Femur (tissue), 1 donor: ENCODE data around the gene VPS41.
"Not testable (repeated sequence)": the region's sequence is repeated elsewhere in the genome, so short reads cannot be mapped to it uniquely, and the experiment has no call there.

Source experiments
- DNase-seq: peaks from one replicate; pipeline ENCODE4 v3.0.0-alpha.2; 2017

VPS41 gene

DNA sequence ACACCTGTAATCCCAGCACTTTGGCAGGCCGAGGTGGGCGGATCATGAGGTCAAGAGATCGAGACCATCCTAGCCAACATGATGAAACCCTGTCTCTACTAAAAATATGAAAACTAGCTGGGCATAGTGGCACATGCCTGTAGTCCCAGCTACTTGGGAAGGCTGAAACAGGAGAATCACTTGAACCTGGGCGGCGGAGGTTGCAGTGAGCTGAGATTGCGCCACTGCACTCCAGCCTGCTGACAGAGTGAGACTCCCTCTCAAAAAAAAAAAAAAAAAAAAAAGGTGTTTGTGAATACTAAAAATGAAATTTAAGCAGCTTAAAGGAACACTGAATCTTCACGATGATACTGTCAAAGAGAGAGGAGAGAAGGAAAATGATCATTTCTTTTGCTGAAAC, 54.0 kb downstream of the VPS41 start:
- DNase-seq, result not testable (repeated sequence)

DNA sequence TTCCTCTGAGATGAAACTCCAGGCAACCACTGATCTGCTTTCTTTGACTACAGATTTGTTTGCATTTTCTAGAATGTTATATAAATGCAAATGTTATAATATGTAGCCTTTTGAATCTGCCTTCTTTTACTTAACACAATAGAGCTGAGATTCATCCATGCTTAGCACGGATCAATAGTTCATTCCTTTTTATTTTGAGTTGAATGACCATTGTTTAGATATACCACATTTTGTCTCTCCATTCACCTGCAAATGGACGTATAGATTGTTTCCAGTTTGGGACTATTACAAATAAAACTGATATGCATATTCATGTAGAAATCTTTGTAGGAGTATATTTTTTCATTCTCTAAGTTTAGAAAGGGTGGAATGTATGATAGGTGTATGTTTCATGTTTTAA, 57.7 kb downstream of the VPS41 start:
- DNase-seq, result no peak

DNA sequence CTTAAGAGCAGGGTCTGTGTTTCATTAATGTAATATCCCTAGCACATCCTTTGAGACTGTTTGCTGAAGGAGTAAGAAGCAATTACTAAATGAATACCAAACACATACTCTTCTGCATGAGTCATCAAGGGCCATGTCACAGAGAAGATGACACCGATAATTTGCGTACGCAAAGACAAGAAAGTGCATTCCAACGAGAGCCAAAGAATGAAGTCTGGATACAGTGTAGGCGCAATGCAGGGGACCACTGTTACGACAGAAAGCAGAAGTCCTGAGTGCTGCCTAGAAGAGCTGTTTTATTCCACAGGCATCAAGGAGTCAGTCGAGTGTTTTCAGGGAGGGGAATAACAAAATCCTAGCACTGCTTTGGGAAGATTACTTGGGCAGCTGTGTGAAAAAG, 62.7 kb downstream of the VPS41 start:
- no peak for DNase-seq

DNA sequence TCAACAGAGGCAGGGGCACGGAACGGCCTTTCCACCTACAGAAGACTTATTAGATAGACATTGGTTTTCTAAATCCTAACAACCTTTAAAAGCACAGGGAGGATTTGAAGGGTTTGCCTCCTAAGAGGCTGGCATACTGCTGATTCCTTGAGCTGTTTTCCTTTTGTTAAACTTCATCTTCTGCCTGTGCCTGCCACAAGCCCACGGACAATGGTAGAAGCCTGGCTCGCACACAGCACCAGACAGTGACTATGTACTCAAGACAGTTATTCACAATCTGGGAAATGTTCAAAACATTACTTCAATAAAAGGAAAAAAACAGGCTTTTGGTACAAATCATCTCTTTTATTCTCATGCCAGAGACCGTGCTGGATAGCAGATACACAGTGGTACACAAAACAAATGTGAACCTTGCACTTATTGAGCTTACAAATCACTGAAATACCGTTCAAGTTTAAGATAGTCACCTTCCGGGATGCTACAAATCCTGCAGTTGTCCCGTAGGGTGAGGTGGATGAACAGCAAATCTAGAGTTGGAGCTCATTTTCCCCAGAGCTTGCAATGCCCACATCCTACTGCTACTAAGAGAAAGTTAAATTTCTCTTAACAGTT, 63.9 kb downstream of the VPS41 start:
- DNase-seq, result no peak

DNA sequence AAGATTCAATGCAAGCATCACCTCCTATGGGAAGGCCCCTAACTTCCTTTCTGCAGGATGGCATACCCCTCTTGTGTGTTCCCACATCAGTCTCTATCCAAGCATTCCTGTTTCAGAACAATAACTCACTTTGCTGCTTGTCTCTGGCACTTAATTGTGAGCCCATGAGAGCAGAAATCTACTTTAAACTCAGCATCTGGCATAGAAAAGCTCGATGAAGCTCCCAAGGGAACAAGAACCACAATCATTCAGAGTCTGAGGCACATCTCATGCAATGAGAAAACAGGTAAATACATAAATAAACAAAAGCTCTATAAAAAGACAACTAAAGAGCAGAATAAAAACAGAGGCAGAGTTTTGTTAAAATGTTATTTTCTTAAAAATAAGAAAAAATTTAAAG, 66.2 kb downstream of the VPS41 start:
- DNase-seq, result no peak

DNA sequence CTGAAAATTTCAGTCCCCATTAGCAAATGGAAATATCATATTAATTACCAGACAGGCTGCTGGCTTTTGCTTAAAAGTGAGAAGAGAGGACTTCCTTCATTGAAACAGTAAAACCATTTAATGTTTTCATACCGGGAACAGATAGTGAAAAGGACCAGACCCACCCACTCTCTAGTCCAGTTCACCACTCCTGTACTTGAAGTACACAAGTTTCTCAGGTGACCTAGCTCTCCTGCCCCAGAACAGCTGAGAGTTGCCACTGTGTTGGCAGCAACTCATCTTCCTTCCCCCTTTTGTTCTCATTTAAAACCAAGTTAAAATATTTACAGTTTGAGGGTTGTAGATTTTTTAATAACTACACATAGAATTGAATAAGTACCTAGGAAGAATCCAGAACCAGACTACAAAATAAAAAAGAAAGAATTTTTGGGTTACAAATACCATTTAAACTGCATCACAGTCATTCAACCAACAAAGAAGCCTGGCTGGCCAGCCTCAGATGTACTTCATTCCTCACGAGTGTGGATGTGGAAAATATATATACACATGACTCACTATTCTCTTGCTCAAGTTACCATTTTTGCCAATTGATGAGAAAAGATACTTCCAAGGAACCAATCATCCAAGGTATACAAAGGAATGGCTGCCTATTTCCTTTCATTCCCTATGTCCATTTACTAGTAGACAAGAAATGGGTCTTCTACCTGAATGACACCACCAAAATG, 68.1 kb downstream of the VPS41 start:
- no peak for DNase-seq

DNA sequence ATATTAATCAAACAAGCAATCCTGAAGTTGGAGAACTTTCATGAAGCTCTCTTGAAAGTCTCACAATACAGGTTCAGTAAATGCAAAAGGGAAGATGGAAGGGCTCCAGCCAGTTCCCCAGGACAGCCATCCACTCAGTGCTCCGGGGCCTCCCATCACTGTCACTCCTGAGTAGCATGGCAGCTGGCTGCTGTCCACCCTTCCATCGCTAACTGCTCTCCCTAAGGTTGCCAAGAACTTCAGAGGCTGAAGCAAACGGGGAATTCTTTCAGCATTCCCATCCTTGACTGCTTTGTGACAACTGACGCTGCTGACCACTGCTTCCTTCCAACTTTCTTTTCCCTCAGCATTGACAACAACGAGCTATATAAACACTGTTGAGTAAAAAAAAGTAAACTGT, 69.1 kb downstream of the VPS41 start:
- DNase-seq, result no peak

DNA sequence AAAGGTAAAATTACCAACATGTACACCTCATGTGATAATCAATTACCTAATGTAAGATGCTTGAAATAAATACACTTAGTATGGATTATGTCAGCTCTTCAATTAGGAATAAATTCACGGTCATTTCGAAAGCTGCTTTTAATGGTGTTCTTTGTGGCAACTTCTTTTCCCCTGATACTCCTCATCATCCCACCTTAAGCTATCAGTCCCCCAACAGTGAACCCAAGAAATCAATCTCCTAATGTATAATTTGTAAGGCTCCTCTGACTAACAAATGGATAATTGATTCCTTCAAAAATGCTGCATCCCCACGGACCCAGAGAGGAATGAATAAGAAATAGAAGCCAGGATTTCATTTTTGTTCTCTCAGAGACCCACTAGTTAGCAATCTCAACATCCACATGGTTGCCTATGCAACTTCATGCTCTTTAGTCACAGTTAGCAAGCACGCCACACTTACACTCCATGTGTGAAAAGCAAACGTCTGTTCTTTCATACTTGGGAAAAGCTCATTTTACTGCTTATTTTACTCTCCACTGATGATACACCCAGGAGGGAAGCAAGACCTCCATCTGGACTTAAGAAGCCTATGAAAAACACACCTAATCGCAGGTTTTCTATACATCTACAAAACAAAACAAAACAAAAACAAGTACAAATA, 70.1 kb downstream of the VPS41 start:
- no peak for DNase-seq

DNA sequence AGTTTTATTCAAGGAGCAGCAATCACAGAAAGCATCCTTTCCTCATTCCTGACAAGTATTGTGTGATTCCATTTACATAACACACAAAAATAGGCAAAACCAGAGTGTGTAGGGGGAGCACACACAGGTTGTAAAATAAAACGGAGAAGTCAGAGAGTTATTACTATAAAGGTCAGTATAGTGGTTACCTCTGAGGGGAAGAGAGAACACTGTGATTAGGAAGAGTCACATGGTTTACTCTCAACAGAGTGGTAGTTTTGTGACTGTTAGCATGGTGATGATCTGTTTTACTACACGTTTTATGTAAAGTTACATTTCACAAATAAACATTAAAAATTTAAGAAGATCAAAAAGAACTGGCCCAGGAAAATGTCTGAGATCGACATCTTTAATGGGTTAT, 74.6 kb downstream of the VPS41 start:
- no peak for DNase-seq

DNA sequence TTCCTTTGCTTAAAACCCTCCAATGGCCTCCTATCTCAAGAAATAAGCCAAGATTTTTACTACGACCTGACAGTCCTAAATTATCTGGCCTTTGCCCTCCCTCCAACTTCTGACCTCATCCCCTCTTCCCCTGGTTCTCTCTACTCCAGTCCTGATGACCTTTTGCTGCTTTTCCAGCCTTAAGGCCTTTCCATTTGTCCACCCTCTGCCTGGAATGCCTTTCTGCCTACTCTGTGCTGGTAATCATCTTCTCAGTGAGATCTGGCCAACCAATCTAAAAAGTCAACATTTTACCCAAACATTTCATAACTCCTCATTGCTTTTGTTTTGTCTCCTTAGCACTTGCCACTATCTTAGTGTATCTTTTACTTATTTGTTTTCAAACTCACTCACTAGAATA, 75.7 kb downstream of the VPS41 start:
- no peak for DNase-seq

DNA sequence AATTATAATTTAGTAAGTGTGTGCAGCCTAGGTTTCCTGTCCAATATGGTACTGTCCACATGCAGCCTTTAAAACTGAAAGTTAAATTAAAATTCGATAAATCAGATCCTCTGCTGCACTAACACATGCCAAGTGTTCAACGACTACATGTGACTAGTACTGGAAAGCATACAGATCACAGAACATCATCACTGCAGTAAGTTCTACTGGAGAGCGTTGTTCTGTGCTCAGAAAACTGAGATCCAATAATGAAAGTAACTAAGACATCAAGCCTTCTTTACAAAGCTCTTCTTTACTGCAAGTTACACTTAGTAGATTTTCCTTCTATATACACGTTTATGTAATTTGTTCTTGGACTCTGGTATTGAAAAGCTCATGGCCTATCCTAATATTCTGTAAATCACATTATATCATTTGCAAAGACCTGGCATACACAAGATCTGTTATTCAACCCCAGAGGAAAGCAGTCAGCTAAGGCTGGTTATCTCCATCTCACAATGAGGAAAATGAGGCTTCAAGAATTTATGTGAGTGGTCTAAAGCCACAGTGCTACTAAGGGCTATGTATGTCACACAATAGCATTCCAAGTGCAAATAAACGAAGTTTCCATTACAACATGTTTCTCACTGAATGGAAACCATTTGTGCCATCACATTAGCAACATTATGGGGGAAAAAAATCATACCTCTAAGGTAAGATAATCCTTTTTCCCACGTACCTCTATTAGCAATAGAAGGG, 77.6 kb downstream of the VPS41 start:
- DNase-seq, result no peak

DNA sequence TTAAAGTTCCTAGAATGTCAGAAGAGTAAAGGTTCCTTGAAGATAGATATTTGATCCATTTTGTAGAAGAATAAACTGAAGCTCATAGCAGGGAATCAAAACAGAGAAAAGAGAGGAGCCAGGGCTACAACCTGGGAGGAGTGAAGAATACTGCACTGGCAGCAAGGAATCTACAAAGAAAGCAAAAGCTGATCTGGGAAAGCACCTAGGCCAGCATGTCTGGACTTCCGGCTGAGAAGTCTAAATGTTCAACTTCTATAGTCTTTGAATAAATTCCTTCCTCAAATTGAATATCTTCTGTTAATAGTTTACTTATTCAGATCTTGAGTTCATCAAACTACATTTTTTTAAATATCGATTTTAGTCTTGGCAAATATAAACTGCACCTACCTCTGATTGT, 78.2 kb downstream of the VPS41 start:
- no peak for DNase-seq

DNA sequence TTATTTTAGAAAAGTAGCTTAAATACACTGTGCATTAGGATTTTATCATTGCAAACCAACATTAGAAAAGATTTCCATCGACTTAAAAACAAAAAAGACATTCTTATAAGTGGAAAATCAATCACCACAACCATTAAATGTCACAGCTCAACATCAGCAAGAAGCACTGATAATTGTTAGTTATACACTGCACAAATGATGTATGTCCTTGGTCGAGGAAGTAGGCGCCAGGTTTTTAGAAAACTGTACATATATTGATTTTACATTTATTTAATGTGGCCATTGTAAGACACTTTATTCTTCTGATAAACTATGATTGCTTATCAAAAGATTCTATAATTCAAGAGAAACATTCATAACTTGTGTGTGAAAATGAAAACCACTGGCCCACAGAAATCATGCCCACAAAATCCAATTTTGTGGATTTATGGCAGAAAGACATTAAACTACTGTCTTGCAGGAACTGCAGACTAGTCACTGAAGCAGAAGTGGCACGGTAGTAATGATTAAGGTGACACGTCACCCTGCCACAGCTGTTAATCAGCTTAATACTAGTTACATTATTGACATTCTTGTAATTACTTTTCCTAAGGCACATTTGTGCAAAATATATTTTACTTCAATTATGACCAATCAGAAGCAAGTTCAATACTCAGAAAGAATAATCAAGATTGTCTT, 79.4 kb downstream of the VPS41 start:
- DNase-seq, result no peak

DNA sequence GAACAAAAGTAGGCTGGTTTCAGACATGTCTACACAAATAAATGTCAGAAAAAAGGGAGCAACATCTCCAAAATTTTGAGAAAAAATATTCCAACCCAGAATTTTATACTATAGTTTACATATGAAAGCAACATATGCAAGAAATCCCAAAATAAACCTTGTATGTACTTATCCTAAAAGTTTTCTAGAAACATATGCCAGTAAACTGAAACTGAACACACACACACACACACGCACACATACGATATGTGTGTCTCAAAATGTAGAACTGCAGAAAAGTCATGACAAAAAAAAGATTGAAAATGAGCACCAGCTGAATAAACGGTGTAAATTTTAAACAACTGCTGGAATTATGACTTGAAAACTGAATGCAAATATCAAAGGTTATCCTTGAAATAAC, 81.0 kb downstream of the VPS41 start:
- no peak for DNase-seq

DNA sequence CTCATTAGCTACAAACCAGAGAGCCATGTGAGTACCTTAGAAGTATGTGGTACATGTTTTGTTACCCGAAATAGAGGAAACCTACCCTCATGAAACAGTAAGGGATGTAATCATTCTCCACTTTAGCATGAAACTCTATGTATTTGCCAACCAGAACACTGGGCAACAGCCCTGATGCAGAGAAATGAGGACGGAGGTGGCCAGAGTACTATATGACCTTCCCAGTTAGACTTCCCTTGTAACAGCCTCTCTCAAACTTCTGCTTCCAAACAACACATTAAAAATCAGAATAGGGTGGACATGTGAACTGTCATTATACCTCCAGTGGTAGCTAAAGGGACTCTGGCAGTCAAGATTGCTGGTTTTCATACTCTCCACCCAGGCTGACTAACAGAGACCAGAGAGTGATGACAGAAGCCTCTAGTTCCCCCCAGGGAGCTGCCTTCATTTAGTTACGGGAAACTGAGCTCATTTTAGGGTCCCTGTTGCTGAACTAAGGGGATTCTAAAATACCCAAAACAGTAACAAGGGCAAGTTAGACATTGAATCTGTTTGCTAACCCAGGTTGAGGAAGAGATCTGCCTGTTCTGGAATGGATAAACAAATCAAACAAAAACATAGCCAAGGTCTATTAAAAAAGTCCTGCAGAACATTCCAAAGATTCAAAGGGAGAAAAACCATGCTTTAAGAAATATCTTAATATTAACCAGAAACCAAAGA, 83.1 kb downstream of the VPS41 start:
- DNase-seq, result peak; percentile 21

DNA sequence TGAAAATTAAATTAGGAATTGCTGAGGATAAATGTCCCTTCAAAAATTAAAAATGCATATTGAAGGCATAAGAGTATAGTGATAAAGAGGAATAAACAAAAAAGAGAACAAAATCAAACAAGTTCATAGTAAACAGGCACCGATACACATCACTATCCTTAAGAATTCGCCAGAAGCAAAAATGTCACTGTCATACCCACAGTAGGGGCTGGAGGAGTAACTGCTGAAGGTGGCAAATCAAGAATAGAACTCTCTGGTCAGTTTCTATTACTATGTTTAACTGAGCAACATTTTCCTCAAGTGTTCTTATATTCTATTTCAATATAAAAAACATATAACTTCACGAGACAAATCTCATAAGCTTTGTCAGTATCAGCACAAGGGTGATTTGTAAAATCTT, 84.0 kb downstream of the VPS41 start:
- DNase-seq, result no peak

DNA sequence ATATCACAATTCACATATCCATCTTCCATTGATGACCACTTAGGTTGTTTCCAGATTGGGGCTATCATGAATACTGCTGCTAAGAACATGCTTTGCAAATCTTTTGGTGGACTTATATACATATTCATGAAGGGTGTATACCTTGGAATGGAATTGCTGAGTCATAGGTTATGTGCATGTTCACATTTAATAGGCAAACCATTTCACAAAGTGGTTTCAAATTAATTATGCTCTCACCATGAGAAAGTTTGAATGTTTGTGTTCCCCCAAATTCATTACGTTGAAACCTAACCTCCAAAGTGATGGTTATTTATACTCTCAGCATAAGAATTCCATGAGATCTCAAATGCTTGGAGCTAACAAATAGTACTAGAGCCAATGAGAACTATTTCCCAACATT, 86.4 kb downstream of the VPS41 start:
- no peak for DNase-seq

DNA sequence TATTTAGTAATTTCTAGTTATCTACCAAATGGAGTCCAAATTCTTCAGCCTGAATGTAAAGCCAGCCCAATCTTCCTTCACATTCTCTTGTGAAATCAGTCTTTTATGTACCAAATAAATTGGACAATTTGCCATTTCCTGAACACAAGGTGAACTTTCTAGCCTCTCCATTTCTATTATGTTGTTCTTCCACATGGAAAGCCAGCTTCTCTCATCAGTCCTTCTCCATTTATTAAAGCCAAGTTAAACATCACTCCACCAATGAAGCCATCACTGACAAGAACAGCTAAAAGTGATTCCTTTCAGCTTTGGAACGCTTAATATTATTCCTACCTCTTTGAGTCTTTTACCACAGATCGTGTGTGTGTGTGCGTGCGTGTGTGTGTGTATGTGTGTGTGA, 88.4 kb downstream of the VPS41 start:
- DNase-seq, result no peak

DNA sequence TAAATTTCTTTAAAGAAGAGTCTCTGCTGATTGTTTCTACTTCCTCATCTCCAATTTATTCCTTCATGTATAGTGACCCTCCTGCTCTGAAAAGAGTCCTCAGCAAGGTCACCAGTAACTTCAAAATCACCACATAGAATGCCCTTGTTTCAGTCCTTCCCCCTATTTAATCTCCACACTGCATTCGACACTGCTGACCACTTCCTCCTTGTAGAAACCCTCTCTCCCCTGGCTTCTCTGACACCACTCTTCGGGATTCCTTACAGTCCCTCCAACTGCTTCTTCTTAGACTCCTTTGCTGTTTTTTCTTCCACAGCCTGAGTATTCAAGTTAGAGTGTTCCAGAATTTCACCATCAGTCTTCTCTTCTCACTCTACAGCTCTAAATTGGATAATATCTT, 89.5 kb downstream of the VPS41 start:
- DNase-seq, result no peak

DNA sequence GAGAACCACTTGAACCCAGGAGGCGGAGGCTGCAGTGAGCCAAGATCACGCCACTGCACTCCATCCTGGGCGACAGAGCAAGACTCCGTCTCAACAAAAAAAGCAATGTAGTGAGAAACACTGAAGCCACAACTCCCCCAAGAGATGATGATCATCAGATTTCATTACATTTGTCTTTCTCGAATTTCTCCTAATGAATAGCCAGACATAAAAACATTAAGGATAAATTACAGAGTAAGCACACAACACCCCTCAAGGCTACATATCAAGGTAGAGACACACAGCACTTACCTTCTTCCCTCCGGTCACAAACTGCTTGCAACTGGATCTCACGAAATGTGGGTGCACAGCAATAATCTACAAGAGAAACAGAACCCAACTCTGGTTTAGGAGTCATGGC, 91.5 kb downstream of the VPS41 start:
- DNase-seq, result no peak

DNA sequence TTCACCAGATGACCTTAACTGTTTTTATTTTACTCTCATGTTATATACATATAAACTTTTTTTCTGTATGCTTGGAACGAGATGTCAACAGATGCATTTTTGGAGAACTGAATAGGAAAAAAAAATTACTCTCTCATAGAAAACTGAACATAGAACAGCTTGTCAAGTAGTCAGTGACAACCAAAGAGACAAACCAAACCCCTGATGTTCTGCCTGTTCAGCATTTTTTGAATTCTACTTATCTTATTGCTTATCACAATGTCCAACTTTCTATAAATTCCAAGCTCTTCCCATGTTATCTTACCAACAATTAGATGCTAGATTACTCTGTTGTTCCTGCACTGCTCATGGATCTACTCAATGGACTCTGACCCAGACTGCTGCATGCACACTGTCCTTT, 95.2 kb downstream of the VPS41 start:
- no peak for DNase-seq

DNA sequence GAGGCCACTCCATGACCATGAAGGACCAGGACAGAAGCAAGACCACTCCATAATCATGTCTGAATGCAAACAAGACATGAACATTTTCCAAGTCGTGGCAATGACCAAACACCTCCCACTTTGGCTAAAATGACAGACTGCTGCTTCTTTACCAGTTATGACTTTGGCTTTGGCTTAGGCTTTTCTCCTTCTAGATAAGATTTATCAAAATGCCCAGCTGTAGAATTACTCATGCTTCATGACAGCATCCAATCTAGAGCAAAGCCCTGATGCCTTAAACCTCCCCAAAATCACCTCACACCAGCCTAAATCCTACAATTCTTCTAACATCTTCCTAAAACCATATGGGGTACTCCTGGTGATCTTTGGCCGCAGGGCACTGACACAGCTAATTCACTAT, 102.1 kb downstream of the VPS41 start:
- DNase-seq, result no peak

DNA sequence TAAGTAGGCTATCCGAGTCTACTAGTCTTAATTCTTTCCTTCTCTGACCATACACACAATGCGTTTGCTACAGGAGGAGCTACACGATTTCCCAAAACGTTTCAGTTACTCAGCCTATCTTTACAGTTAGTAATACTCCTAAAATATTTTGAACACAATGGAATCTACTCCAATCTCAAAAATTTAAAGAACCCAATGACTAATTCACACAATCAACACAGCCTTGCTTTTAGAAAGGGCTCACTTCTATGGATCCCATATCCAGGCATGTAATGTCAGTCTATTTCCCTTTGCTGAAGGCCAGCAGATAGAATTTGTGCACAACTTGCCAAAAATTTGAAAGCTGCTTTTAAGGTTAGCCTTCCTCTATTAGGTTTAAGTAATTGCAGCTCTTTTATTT, 107.2 kb downstream of the VPS41 start:
- DNase-seq, result no peak
